Measurements from ENCODE around the gene SLC39A3. TPM values are rescaled to one million over a fixed set of nuclear protein-coding genes. Genes with fewer than 3 reads are reported as not detected.

The SLC39A3 gene
- total RNA-seq, 1 donor from 2014 or later, result 26.7 TPM

- peaks cover 51% of the 10 kb centered on the region for H3K27me3 ChIP-seq
- H3K36me3 ChIP-seq, result no peaks in the 10 kb centered on the region
- no peak for TF ChIP-seq CTCF (IDR thresholded peaks at IDR 0.05)
- no peaks in the 10 kb centered on the region for H3K9me3 ChIP-seq
- peaks cover 9% of the 10 kb centered on the region for H3K4me1 ChIP-seq
- H3K27ac ChIP-seq, result no peak overlapping the region
- intact Hi-C loops (cut with DNase I), result loop anchor here (10.0 kb wide), 1 partner anchor 68 kb away; no protein-coding TSS in a partner anchor
- ATAC-seq (peak; percentile 85), DNase-seq (peak; percentile 85)
- H3K4me3 ChIP-seq, result no peak overlapping the region
Observed at GRCh38 chr19:2722541-2723344, 17.1 kb downstream of the SLC39A3 start.

- intact Hi-C loops (cut with DNase I), result loop anchor here (10.0 kb wide), 1 partner anchor 67 kb away; no protein-coding TSS in a partner anchor
- H3K27me3 ChIP-seq, result peaks cover 51% of the 10 kb centered on the region
Observed at GRCh38 chr19:2721570-2722540, 18.0 kb downstream of the SLC39A3 start.

GRCh38 chr19:2720777-2721569, 18.8 kb downstream of the SLC39A3 start, which contains the start of gene DIRAS1:
Gene DIRAS1, minus strand, starts transcription at chr19:2721372. Its CDS starts 3,566 bp downstream, at chr19:2717806.
- no peak for TF ChIP-seq CTCF (IDR thresholded peaks at IDR 0.05)
- DNase-seq, result no peak
- Histone ChIP-seq H3K27ac (no peak within 1 kb of the TSS), H3K27me3 (peaks cover 48% of the 10 kb centered on the region), H3K36me3 (no peaks in the 10 kb centered on the region), H3K9me3 (no peaks in the 10 kb centered on the region), H3K4me3 (peak within 1 kb of the TSS; percentile 26), H3K4me1 (peaks cover 9% of the 10 kb centered on the region)
- ATAC-seq, result no peak
- intact Hi-C loops (cut with DNase I), result loop anchor here (10.0 kb wide), 1 partner anchor 66 kb away; no protein-coding TSS in a partner anchor

More at GRCh38 chr19:2721570-2722540, 18.0 kb downstream of the SLC39A3 start:
- H3K4me1 ChIP-seq, result peaks cover 9% of the 10 kb centered on the region
- H3K9me3 ChIP-seq, result no peaks in the 10 kb centered on the region
- no peaks in the 10 kb centered on the region for H3K36me3 ChIP-seq
- no peak for DNase-seq
- no peak for TF ChIP-seq CTCF (IDR thresholded peaks at IDR 0.05)
- no peak for ATAC-seq
- H3K4me3 ChIP-seq, result peak overlapping the region; percentile 26
- no peak overlapping the region for H3K27ac ChIP-seq

DNA sequence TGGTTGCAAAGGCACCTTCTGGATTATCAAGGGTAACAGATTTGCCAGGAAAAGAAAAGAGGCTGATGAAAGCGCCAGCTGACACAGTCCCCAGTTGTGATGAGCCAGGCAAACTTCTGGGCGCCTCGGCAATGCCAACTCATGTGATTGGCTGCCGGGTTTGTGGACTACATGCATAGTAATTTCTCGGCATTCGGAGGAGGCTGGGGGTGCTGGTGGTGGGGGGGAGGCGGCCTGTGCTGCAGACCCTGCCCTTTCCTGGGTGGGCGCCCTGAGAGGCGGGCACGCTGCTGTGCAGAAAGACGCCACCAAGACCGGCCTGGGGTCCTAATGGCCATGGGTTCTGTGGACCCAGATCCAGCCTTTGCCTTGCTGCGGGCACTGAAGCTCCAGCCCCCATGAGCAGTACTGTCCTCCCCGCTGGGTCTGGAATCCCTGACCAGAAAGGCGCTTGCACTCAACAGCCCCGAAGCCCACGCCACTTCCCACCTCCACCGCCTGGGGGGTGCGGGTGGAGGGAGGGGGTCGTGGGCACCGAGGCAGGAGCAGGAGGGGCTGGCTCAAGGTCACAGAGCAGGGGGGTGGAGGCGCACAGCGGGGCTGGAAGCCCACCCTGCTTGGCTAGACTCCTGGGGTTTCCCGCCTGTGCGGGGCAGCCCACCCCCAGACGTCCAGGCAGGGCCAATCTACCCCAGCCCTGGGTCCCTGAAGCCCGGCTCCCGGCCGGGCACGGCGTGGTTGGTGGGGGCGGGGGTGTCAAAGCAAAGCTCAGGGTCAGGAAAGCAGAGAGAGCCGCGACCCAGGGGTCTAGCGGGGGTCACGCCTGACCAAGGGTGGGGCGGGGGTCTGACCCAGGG, 19.7 kb downstream of the SLC39A3 start:
- no peak for DNase-seq
- no peak overlapping the region for H3K4me3 ChIP-seq
- no peak for ATAC-seq
- H3K36me3 ChIP-seq, result no peaks in the 10 kb centered on the region
- no peak for TF ChIP-seq CTCF (IDR thresholded peaks at IDR 0.05)
- no peak overlapping the region for H3K27ac ChIP-seq
- H3K4me1 ChIP-seq, result peaks cover 9% of the 10 kb centered on the region
- peaks cover 3% of the 10 kb centered on the region for H3K9me3 ChIP-seq
- H3K27me3 ChIP-seq, result peaks cover 41% of the 10 kb centered on the region
- intact Hi-C loops (cut with DNase I), result loop anchor here (10.0 kb wide), 1 partner anchor 65 kb away; no protein-coding TSS in a partner anchor

All from upper lobe of right lung (tissue), 1 donor.